ENCODE results near the gene USP49.

- no peak for TF ChIP-seq POLR2A (IDR thresholded peaks at IDR 0.05)
- no peak for TF ChIP-seq CTCF (IDR thresholded peaks at IDR 0.05)
- TF ChIP-seq POLR2AphosphoS5 (IDR thresholded peaks at IDR 0.05): no peak
Observed at GRCh38 chr6:41929924-41930323, 34.7 kb upstream of the USP49 start.
